GM11168 (cell line): ENCODE measurements around the gene MYADML2.
"Not testable (repeated sequence)": the region's sequence is repeated elsewhere in the genome, so short reads cannot be mapped to it uniquely, and the experiment has no call there.

Source experiments
- in situ Hi-C: fragments of 300-500 bp; cut with MboI; formaldehyde crosslinking; loops from one replicate; pipeline ENCODE4 v1.12.0; 2022; ENCODE audit warnings: low sequenced_read_pairs; ENCODE audit not compliant: unreplicated experiment

The MYADML2 gene

DNA sequence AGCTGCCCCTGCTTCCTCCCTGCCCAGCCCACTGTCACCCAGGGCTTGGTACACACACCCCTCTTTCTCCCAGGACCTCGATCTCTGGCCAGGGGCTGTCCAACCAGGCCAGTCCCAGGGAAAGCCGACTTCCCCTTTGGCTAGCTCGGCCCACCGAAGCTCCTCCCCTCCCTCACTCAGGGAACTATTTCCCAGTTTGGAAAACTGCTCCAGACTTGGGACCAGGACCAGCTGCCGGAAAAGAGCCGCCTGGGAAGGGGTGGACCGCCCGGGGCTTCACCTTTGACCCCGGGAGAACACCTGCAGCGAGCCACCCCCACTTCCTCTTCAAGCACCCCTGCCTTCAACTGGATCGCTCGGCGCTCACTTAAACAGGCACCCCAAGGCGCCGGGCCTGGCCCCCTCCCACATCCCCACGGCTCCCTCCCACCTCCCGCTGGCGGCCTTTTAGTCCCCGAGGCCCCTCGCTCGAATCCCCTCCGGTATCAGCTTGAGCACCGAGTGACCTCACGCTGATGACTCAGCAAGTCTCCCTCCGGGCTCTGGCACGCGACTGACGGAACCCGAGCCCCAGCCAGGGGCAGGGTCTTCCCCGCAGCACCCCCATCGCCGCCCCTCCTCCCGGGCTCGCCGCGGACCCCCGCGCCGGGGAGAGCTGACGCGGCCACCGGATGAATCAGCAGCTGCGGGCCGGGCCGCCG is 20.4 kb downstream of the MYADML2 start:
- in situ Hi-C loops: no loop called here

DNA sequence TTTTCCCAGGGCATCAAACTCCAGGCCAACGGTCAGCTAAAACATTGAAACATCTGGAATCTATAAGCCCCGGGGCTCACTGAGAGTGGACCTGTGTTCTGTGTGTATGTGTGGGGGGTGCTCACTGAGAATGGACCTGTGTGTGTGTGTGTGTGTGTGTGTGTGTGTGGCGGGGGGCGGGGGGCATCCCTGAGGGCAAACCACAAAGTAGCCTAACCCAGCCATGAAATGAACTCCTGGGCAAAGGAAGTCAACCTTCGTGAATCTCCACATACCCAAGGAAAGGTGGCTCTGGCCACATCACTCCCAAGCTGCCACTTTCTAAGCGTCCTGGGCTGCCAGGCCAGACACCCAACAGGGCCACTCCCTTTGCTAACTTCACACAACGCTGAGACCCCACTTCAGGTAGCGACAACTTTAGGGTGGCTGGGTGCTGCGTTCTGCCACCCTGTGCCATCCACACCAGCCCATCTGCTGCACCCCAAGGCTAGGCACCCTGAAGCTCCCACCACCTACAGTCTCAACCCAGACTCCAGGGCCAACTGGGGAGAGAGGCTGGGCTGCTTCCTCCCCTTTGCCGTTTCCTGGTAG is 21.1 kb downstream of the MYADML2 start:
- in situ Hi-C loops: no loop called here

DNA sequence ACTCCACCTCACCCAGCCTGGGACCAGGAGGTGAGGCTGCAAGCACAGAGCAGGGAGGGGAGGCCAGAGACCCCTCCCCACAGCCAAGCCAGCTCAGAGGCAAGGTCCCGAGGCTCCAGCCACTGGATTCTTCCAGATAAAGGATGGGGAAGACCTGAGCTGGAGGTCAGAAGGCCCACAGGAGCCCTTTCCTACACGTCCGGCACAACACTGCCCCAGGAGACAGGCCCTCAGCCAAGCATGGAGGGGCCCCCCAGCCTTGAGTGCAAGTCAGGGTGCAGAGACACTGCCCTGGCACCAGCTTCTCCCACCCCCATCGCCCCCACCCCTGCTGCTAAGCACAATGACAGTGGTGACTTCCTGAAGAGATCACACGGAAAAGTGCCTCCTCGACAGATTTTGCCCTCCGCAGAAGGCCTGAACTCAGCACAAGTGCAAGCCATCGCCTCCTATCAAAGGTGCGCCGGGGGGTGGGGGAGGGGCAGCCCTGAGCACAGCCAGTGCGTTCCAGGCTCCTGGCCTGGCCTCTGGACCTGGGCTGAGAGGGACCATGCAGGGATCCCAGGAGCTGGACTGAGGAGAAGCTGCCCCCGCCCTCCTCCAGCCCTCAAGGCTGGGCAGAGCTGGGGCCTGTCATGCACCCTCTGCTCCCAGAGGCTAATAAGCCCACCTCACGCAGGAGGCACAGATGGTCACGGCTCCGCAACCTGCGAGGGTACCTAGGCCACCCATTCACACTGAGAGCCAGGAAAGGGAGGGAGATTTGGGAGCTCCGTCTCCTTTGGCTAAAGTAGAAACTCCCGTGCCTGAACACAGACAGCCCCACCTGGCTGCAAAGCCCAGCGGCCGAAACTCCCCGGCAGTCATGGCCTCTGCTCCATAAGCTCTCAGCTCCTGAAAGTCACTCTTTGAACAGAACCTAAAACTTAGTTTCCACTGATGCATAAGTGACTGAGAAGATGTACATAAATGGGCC is 22.2 kb downstream of the MYADML2 start:
- in situ Hi-C loops: no loop called here

DNA sequence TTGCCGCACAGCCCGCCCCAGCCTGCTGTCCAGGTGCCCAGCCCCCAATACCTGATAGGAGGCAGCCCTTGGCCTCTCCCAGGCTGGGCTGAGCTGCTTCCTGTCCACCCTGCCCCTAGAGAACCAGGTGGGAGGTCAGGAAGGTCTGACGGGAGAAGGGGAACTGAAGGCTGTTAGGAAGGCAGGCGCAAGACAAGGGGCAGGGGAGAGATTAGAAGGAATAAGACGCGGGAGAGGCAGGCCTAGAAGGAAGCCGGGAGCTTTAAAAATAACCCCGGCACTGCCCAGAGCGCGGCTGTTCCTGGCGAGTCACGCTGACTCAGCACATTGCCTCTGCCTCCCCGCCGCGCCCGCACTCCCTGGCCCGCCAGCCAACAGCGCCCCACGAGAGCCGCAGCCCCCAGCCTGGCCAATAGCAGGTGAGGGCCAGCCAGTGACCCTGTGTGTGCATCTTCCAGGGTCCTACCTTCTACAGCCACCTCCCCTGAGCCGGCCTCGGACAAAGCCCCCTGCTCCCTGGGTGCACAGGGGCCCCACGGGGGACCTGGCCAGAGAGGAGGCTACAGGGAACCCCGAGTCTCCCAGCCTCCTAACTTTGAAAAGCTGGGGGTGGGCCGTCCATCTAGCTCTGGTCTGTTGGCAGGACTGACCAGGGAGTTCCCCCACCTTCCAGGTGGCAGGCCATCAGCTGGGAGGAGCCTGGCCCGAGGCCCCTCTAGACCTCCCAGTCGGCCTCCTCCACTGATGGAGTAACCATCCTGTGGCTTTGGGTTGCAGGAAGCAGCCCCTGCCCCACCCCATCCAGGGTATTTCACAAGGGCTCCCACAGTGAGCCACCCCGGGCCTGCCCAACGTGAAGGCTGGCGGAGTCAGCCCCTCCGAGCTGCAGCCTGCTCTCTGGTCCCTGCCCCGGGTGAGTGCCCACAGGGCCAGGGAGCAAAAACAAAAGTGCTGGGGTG is 23.5 kb downstream of the MYADML2 start:
- in situ Hi-C loops: no loop called here

DNA sequence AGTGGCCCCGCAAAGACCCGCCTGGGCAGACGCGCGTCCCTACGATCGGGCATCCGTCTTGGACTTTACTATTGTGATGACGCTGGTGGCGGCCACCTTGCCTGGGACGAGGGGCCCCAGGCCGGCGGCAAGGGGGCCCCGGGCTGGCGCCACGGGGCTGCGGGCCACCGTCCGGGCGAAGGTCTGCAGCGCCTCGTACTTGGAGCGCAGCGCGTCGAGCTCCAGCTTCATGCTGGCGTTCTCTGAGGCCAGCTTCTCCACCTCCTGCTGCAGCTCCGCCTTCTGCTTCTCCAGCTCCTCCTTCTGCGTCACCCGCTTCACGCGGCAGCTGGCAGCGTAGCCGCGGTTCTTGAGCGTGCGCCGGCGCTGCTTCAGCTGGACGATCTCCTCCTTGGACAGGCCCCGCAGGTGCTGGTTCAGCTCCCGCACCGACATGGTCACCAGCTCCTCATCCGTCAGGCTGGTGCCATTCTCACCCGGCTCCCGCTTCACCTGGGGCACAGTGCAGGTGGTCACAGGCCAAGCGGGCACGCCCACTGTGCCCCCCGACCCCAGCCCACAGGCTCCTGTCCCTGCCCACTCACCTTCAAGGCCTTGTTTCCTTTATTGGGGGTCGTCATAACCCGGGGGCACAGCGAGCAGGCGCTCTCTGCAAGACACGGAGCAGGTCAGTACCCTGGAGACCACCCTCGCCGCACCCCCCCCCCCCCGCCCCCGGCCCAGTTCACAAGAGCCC is 24.3 kb downstream of the MYADML2 start:
- in situ Hi-C loops: no loop called here

GRCh38 chr17:81921996-81922565 is 25.0 kb downstream of the MYADML2 start:
- in situ Hi-C loops: no loop called here

- in situ Hi-C loops: no loop called here
Observed at GRCh38 chr17:81921537-81921862, 25.5 kb downstream of the MYADML2 start.

DNA sequence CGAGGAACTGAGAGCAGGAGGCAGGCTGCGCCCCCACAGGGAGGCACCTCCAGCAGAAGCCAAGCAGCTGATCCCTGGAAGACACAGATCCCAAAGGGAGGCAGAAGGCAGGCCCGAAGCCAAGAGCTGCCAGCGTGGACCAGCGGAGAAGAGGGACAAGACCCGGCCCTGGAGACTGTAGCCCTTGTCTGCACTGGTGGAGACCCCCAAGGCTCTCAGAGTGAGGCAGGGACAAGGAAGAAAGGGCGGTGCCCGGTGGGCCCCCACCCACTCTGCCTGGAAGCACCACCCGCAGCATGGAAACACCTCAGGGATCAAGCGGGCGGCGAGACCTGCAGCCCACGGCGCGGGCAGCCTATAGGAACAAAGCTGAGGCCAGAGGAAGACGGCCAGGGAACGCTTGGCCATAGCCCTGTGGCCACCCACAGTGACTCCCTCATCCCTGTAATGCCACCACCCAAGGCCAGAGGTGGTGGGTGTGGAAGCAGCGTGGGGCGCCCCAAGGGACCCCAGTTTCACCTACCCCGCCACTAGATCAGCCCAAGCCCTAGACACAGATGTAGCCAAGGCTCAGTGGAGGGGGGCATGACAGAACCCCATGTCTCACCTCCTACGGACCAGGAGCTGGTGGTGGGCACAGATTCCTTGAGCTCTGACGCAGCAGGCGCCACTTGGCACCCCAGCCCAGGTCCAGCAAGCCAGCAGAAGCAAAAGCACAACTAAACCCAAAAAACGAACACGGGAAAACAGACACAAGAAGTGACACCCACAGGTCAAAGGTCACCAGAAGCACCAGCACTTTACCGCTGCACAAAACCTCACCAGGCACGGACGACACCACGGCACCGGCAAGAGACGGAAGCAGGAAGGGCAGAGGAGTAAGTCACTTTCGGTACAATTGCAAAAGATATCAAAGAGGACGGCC is 26.2 kb downstream of the MYADML2 start:
- in situ Hi-C loops: no loop called here

DNA sequence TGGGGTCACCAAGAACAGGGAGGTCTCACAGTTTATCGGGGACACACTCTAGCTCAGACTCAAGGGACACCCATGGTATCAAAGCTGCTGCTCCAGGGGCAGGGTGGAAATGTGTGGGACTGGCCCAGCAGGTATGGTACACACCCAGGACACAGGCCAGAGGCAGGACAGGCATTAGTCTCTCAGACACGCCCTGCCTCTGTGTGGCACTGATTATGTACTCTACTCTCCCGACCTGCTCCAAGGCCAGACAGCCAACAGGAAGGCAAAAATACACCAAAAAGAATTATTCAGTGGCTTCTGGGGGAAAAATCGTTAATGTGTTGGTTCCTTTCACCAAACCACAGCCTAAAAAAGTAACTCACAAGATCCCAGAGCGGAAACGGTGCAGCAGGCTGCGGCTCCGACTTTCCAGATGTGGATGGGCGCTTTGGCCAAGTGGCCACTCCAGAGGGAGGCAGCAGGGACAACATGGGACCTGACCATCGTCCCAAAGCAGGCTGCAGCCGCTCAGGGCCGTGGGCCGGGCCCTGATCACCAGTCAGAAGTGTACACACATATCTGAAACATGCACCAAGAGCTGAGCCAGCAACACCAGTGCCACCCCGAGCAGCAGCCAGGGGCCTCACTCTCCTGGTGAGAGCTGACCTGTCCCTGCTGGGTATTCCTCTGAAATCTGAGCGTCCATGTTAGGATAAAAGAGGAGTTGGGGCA is 28.0 kb downstream of the MYADML2 start:
- in situ Hi-C loops: no loop called here

DNA sequence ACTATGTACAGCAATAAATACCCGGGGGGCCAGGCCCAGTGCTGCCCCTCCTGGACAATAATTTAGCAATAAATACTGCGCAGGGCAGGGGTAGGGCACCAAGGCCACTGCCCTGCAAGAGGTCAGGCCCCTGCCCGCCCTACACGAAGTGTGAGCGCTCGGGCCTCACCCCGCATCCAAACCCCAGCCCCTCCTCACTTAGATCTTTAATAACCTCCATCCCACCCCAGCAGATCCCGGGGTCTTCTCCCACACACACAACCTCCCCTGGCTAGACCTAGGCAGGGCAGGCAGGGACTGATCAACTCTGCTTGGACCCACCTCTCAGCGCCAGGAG is 28.7 kb downstream of the MYADML2 start:
- in situ Hi-C loops: not testable (repeated sequence)

- in situ Hi-C loops: no loop called here
Observed at GRCh38 chr17:81917565-81918332, 29.3 kb downstream of the MYADML2 start, which contains the start of gene SIRT7. Gene SIRT7, minus strand, starts transcription at chr17:81918176. Its CDS starts 45 bp downstream, at chr17:81918131.

DNA sequence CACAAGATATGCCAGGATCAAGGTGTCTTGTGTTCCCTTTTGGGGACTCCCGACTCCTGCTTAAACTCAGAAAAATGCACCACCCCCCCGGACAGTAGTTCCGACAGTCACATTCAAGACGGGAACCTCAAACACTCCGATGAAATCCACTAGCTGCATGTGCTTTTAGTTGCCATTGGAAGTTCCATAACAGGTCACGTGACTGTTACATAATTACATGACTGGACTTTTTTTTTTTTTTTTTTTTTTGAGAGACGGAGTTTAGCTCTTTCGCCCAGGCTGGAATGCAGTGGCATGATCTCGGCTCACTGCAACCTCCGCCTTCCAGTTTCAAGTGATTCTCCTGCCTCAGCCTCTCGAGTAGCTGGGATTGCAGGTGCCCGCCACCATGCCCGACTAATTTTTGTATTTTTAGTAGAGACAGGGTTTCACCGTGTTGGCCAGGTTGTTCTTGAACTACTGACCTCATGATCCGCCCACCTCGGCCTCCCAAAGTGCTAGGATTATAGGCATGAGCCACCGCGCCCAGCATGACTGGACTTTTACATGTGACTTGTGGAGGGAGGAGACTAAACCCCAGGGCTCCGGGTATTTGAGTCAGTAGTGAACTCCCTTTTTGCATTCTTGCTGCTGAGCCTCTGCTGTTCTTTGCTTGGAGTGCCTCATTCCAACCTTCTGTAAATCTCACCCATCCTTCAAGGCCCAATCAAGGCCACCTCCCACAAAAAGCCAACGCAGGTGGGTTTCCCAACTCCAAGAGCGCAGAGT is 30.6 kb downstream of the MYADML2 start:
- in situ Hi-C loops: no loop called here

DNA sequence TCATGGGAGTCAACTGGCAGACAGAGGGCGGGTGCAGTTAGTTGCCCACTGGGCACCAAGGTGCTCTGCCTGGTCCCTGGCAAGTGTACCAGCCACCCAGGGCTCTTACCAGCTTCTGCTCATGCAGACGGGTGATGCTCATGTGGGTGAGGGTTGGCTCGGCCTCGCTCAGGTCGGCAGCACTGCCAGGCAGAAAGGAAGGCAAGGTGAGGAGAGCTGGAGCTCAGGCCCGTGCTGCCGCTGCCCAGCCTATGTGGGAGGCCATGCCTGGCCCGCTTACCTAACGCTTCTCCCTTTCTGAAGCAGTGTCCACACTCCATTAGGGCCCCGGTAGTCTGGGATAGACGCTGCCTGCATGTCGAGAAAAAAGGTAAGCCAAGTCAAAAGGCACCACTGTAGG is 31.7 kb downstream of the MYADML2 start:
- in situ Hi-C loops: no loop called here

GRCh38 chr17:81914103-81914850 is 32.8 kb downstream of the MYADML2 start:
- in situ Hi-C loops: no loop called here

GRCh38 chr17:81913394-81914102 is 33.5 kb downstream of the MYADML2 start:
- in situ Hi-C loops: no loop called here
